CD14-positive monocyte (primary cell): Measurements from ENCODE around the gene STK32B. TPM values are rescaled to one million over a fixed set of nuclear protein-coding genes. Genes with fewer than 3 reads are reported as not detected.

Experiments used
- DNase-seq, 3 donors: peaks; one replicate each; pipeline ENCODE4 v3.0.0-alpha.2; 2011 to 2022
- H2AFZ ChIP-seq: 2 replicates; pipeline ENCODE4 v1.6.0; 2012; ENCODE audit warnings: mild to moderate bottlenecking, low read depth, low read length, inconsistent platforms; ENCODE audit not compliant: insufficient read depth, poor library complexity, severe bottlenecking
- H3K27ac ChIP-seq, 2 donors: 1 replicate in 1 of 2; 2 replicates in 1 of 2; pipeline ENCODE4 v1.5.1; 2012 to 2013; ENCODE audit warnings: low read length in 2 of 2, control low read depth in 1 of 2, inconsistent platforms in 1 of 2, low read depth in 1 of 2, mild to moderate bottlenecking in 1 of 2
- H3K27me3 ChIP-seq, 2 donors: one replicate each; pipeline versions ENCODE4 v1.6.0 to v1.6.1; 2011 to 2013; ENCODE audit warnings: low read length in 2 of 2; ENCODE audit not compliant: control insufficient read depth in 2 of 2, insufficient read depth in 2 of 2
- H3K36me3 ChIP-seq, 2 donors: replicated peaks in 1 of 2; 1 replicate in 1 of 2; 2 replicates in 1 of 2; pipeline versions ENCODE4 v1.5.1 to v1.6.1; 2012 to 2013; ENCODE audit warnings: low read length in 2 of 2, control low read depth in 1 of 2, inconsistent platforms in 1 of 2, mild to moderate bottlenecking in 1 of 2; ENCODE audit not compliant: insufficient read depth in 2 of 2, control insufficient read depth in 1 of 2
- H3K4me1 ChIP-seq, 2 donors: 1 replicate in 1 of 2; 2 replicates in 1 of 2; pipeline versions ENCODE4 v1.5.1 to v1.6.1; 2012 to 2013; ENCODE audit warnings: low read length in 2 of 2, control low read depth in 1 of 2, inconsistent platforms in 1 of 2, mild to moderate bottlenecking in 1 of 2, moderate library complexity in 1 of 2; ENCODE audit not compliant: insufficient read depth in 2 of 2, control insufficient read depth in 1 of 2
- H3K4me2 ChIP-seq: replicated peaks from 2 replicates; pipeline ENCODE3; 2012; ENCODE audit warnings: low read length, moderate library complexity, mild to moderate bottlenecking; ENCODE audit not compliant: poor library complexity, severe bottlenecking; ENCODE audit errors: extremely low read depth
- H3K4me3 ChIP-seq, 3 experiments: fragments of 200-600 bp in 1 of 3; sonication (generic) in 1 of 3; replicated peaks in 1 of 3; 1 replicate in 2 of 3; 2 replicates in 1 of 3; pipeline ENCODE4 v1.5.1; 2011 to 2013; ENCODE audit warnings: low read length in 3 of 3, mild to moderate bottlenecking in 3 of 3, control low read depth in 2 of 3, low read depth in 2 of 3, inconsistent platforms in 1 of 3, moderate library complexity in 1 of 3
- H3K79me2 ChIP-seq: 2 replicates; pipeline ENCODE4 v1.6.0; 2012; ENCODE audit warnings: mild to moderate bottlenecking, control low read depth, inconsistent platforms, low read length, moderate library complexity; ENCODE audit not compliant: insufficient read depth
- H3K9ac ChIP-seq: 2 replicates; pipeline ENCODE4 v1.6.0; 2017; ENCODE audit warnings: low read length, mild to moderate bottlenecking; ENCODE audit not compliant: insufficient read depth, poor library complexity, severe bottlenecking
- H3K9me3 ChIP-seq, 2 donors: replicated peaks in 1 of 2; 1 replicate in 1 of 2; 2 replicates in 1 of 2; pipeline versions ENCODE4 v1.5.1 to v1.6.1; 2012 to 2013; ENCODE audit warnings: low read length in 2 of 2, control low read depth in 1 of 2; ENCODE audit not compliant: control insufficient read depth in 1 of 2, insufficient read depth in 1 of 2
- H4K20me1 ChIP-seq: 2 replicates; pipeline ENCODE4 v1.6.0; 2012; ENCODE audit warnings: mild to moderate bottlenecking, low read length, control low read depth, moderate library complexity; ENCODE audit not compliant: insufficient read depth
- H3K27ac Mint-ChIP-seq, 7 donors: one replicate each; pipeline ENCODE4 v1.8.0; 2020; ENCODE audit warnings: mild to moderate bottlenecking in 7 of 7, mixed read lengths in 7 of 7, moderate library complexity in 6 of 7, inconsistent platforms in 2 of 7
- H3K27me3 Mint-ChIP-seq, 3 donors: one replicate each; pipeline ENCODE4 v1.8.0; 2021 to 2022; ENCODE audit warnings: low read depth in 3 of 3, mild to moderate bottlenecking in 3 of 3, mixed read lengths in 3 of 3, moderate library complexity in 3 of 3, inconsistent platforms in 1 of 3
- H3K36me3 Mint-ChIP-seq, 2 donors: one replicate each; pipeline ENCODE4 v1.8.0; 2020; ENCODE audit warnings: mixed read lengths in 2 of 2, inconsistent platforms in 1 of 2, mild to moderate bottlenecking in 1 of 2
- H3K4me1 Mint-ChIP-seq: one replicate; pipeline ENCODE4 v1.8.0; 2020; ENCODE audit warnings: mild to moderate bottlenecking, mixed read lengths
- H3K4me3 Mint-ChIP-seq, 2 donors: one replicate each; pipeline ENCODE4 v1.8.0; 2020; ENCODE audit warnings: mild to moderate bottlenecking in 2 of 2, mixed read lengths in 2 of 2, moderate library complexity in 1 of 2
- H3K9me3 Mint-ChIP-seq, 7 donors: one replicate each; pipeline ENCODE4 v1.8.0; 2020 to 2022; ENCODE audit warnings: mixed read lengths in 7 of 7, mild to moderate bottlenecking in 6 of 7, moderate library complexity in 6 of 7, inconsistent platforms in 2 of 7
- WGBS: methylation state at CpG from one replicate; pipeline ENCODE4 v1.1.5; 2013; ENCODE audit warnings: missing lambda C conversion rate; ENCODE audit not compliant: insufficient coverage; 5-methylcytosine and 5-hydroxymethylcytosine counted together
- intact Hi-C, 2 donors: fragments of 100-400 bp; cut with micrococcal nuclease; formaldehyde crosslinking; loops; one replicate each; pipeline versions ENCODE4 v1.15.0 to v1.15.1; 2023
- polyA plus RNA-seq, 3 donors: library from polyadenylated mRNA; depleted of rRNA in 1 of 3; unstranded in 2 of 3; stranded (reverse) in 1 of 3; fragments of 300-500 nt in 2 of 3; fragments of >200 nt in 1 of 3; fragmentation: Illumina TruSeq in 2 of 3; gene quantifications; 1 replicate in 2 of 3; 2 replicates in 1 of 3; pipeline ENCODE4 v1.2.3, GENCODE V29; 2012 to 2021
- TF ChIP-seq, protein P1 (sequence below): fragments of 200-600 bp; IDR thresholded peaks from one replicate; pipeline ENCODE4 v1.8.0; 2022; ENCODE audit warnings: antibody characterized with exemption, mild to moderate bottlenecking

STK32B gene
- polyA plus RNA-seq, 3 donors: 0.61 to 1.7 (median 0.75) TPM

GRCh38 chr4:5372198-5372597 is 320.9 kb downstream of the STK32B start:
- H3K4me3 Mint-ChIP-seq: no peak overlapping the region
- H3K4me2 ChIP-seq: no peak overlapping the region

GRCh38 chr4:5373327-5373726 is 322.0 kb downstream of the STK32B start:
- no peaks in the 10 kb centered on the region for H3K4me1 Mint-ChIP-seq
- H3K9me3 Mint-ChIP-seq: peaks cover 12 to 32% (median 15%) of the 10 kb centered on the region in 7 donors
- no peaks in the 10 kb centered on the region for H3K36me3 ChIP-seq

More at GRCh38 chr4:5372198-5372597, 320.9 kb downstream of the STK32B start:
- no peaks in the 10 kb centered on the region for H3K4me1 Mint-ChIP-seq
- H3K79me2 ChIP-seq: no peaks in the 10 kb centered on the region
- no peaks in the 10 kb centered on the region for H3K27me3 ChIP-seq
- no peak overlapping the region for H3K27ac Mint-ChIP-seq
- H3K27ac ChIP-seq: no peak overlapping the region
- H3K9ac ChIP-seq: no peak overlapping the region
- no peak for DNase-seq
- H3K36me3 ChIP-seq: no peaks in the 10 kb centered on the region
- H3K27me3 Mint-ChIP-seq: peaks cover 0 to 2% (median 2%) of the 10 kb centered on the region in 3 donors
- peaks cover 7 to 30% (median 14%) of the 10 kb centered on the region in 7 donors for H3K9me3 Mint-ChIP-seq
- H4K20me1 ChIP-seq: no peaks in the 10 kb centered on the region
- 100% methylated on average over 2 of the region's 6 CpGs for WGBS
- TF ChIP-seq, protein P1, sequence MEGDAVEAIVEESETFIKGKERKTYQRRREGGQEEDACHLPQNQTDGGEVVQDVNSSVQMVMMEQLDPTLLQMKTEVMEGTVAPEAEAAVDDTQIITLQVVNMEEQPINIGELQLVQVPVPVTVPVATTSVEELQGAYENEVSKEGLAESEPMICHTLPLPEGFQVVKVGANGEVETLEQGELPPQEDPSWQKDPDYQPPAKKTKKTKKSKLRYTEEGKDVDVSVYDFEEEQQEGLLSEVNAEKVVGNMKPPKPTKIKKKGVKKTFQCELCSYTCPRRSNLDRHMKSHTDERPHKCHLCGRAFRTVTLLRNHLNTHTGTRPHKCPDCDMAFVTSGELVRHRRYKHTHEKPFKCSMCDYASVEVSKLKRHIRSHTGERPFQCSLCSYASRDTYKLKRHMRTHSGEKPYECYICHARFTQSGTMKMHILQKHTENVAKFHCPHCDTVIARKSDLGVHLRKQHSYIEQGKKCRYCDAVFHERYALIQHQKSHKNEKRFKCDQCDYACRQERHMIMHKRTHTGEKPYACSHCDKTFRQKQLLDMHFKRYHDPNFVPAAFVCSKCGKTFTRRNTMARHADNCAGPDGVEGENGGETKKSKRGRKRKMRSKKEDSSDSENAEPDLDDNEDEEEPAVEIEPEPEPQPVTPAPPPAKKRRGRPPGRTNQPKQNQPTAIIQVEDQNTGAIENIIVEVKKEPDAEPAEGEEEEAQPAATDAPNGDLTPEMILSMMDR: no peak
- no peak overlapping the region for H2AFZ ChIP-seq
- H3K4me1 ChIP-seq: no peaks in the 10 kb centered on the region
- no peaks in the 10 kb centered on the region for H3K36me3 Mint-ChIP-seq
- H3K4me3 ChIP-seq: no peak overlapping the region
- H3K9me3 ChIP-seq: peaks cover under 1 to 20% of the 10 kb centered on the region in 2 donors
- intact Hi-C loops: no loop called here

More at GRCh38 chr4:5373327-5373726, 322.0 kb downstream of the STK32B start:
- TF ChIP-seq, protein P1: no peak
- Histone ChIP-seq H3K9ac (no peak overlapping the region), H3K4me1 (no peaks in the 10 kb centered on the region), H2AFZ (no peak overlapping the region), H4K20me1 (no peaks in the 10 kb centered on the region), H3K9me3 (peaks cover 5 to 23% of the 10 kb centered on the region in 2 donors), H3K27me3 (no peaks in the 10 kb centered on the region), H3K27ac (no peak overlapping the region), H3K4me2 (no peak overlapping the region), H3K79me2 (no peaks in the 10 kb centered on the region), H3K4me3 (no peak overlapping the region)
- peaks cover 0 to 2% (median 2%) of the 10 kb centered on the region in 3 donors for H3K27me3 Mint-ChIP-seq
- H3K27ac Mint-ChIP-seq: no peak overlapping the region
- no peak overlapping the region for H3K4me3 Mint-ChIP-seq
- WGBS: 90% methylated on average over 4 of the region's 4 CpGs
- intact Hi-C loops: no loop called here
- DNase-seq: no peak
- no peaks in the 10 kb centered on the region for H3K36me3 Mint-ChIP-seq
